GM12891 (cell line): Measurements from ENCODE around the gene SPATA6L.

Experiments used
- DNase-seq: peaks from one replicate; pipeline ENCODE4 v3.0.0; 2011; ENCODE audit warnings: low spot score; ENCODE audit not compliant: insufficient read length
- FAIRE-seq: peaks from 2 replicates; lab custom pipeline; 2011; peaks lifted over from hg19 to GRCh38; lab: Jason Lieb, UNC
- PAX5 ChIP-seq: IDR thresholded peaks from 2 replicates; pipeline ENCODE4 v1.6.1; 2011; ENCODE audit warnings: low read length, moderate library complexity, mild to moderate bottlenecking; ENCODE audit not compliant: insufficient read depth, severe bottlenecking
- POLR2A ChIP-seq: IDR thresholded peaks from 2 replicates; pipeline ENCODE4 v1.6.1; 2011; ENCODE audit warnings: low read depth, low read length, control low read depth
- POLR2AphosphoS5 ChIP-seq: IDR thresholded peaks from 2 replicates; pipeline ENCODE4 v1.6.1; 2011; ENCODE audit warnings: low read depth, low read length, control low read depth
- POU2F2 ChIP-seq: IDR thresholded peaks from 2 replicates; pipeline ENCODE4 v1.6.1; 2011; ENCODE audit warnings: low read depth, mild to moderate bottlenecking, control low read depth, low read length, moderate library complexity
- SPI1 ChIP-seq: IDR thresholded peaks from 2 replicates; pipeline ENCODE4 v1.6.1; 2011; ENCODE audit warnings: low read depth, low read length, control low read depth
- TAF1 ChIP-seq: IDR thresholded peaks from 2 replicates; pipeline ENCODE4 v1.6.1; 2011; ENCODE audit warnings: low read depth, low read length, control low read depth

The SPATA6L gene

GRCh38 chr9:4700091-4700490, 33.8 kb upstream of the SPATA6L start:
- TF ChIP-seq PAX5, result no peak
- TF ChIP-seq POLR2A, result no peak
- TF ChIP-seq POU2F2, result no peak
- TF ChIP-seq POLR2AphosphoS5, result no peak
- no peak for TF ChIP-seq TAF1
- TF ChIP-seq SPI1, result no peak
- peak; percentile 9 for FAIRE-seq
- DNase-seq, result no peak

GRCh38 chr9:4691795-4692194, 25.5 kb upstream of the SPATA6L start:
- DNase-seq, result no peak
- no peak for FAIRE-seq
- TF ChIP-seq TAF1, result no peak
- TF ChIP-seq SPI1, result no peak
- no peak for TF ChIP-seq POU2F2
- TF ChIP-seq PAX5, result no peak
- TF ChIP-seq POLR2A, result no peak
- TF ChIP-seq POLR2AphosphoS5, result no peak

- no peak for FAIRE-seq
- TF ChIP-seq SPI1 (peak; percentile 47; the same call in 1 of the 2 replicates), PAX5 (peak; percentile 11), POLR2A (no peak), POU2F2 (no peak)
These were observed 23.9 kb upstream of the SPATA6L start for GRCh38 chr9:4690144-4690543.

GRCh38 chr9:4689687-4690104, 23.4 kb upstream of the SPATA6L start:
- FAIRE-seq, result peak; percentile 87
- no peak for DNase-seq
- TF ChIP-seq POLR2A, result no peak
- no peak for TF ChIP-seq TAF1
- no peak for TF ChIP-seq SPI1
- no peak for TF ChIP-seq PAX5
- no peak for TF ChIP-seq POLR2AphosphoS5
- no peak for TF ChIP-seq POU2F2

More at GRCh38 chr9:4690144-4690543, 23.9 kb upstream of the SPATA6L start:
- DNase-seq, result no peak

GRCh38 chr9:4689021-4689420, 22.7 kb upstream of the SPATA6L start:
- TF ChIP-seq POU2F2, result no peak
- no peak for TF ChIP-seq POLR2AphosphoS5
- TF ChIP-seq TAF1, result no peak
- no peak for TF ChIP-seq PAX5
- TF ChIP-seq SPI1, result no peak
- no peak for TF ChIP-seq POLR2A
- DNase-seq (no peak), FAIRE-seq (no peak)

- DNase-seq (no peak), FAIRE-seq (no peak)
- TF ChIP-seq POU2F2 (no peak), TAF1 (no peak), SPI1 (no peak), POLR2AphosphoS5 (no peak), PAX5 (no peak), POLR2A (no peak)
These were observed 20.3 kb upstream of the SPATA6L start for GRCh38 chr9:4686584-4686983.

- TF ChIP-seq POLR2AphosphoS5 (no peak), POLR2A (no peak)
- FAIRE-seq (peak; percentile 47), DNase-seq (no peak)
These were observed 19.8 kb upstream of the SPATA6L start for GRCh38 chr9:4686112-4686511.

- FAIRE-seq (no peak), DNase-seq (no peak)
- TF ChIP-seq SPI1 (no peak), POLR2A (no peak), POU2F2 (no peak), POLR2AphosphoS5 (no peak), TAF1 (no peak), PAX5 (no peak)
These were observed 18.5 kb upstream of the SPATA6L start for GRCh38 chr9:4684820-4685219.

- FAIRE-seq, result no peak
- TF ChIP-seq POU2F2 (no peak), PAX5 (no peak), TAF1 (no peak), SPI1 (no peak), POLR2A (no peak), POLR2AphosphoS5 (no peak)
- no peak for DNase-seq
These were observed 14.5 kb upstream of the SPATA6L start for GRCh38 chr9:4680750-4681149.

- TF ChIP-seq PAX5, result no peak
- no peak for TF ChIP-seq POLR2AphosphoS5
- TF ChIP-seq SPI1, result no peak
- no peak for TF ChIP-seq TAF1
- no peak for TF ChIP-seq POU2F2
- no peak for FAIRE-seq
These were observed 13.9 kb upstream of the SPATA6L start for GRCh38 chr9:4680173-4680525.

More at GRCh38 chr9:4680173-4680525, 13.9 kb upstream of the SPATA6L start:
- no peak for DNase-seq
